ACC112 (cell line): ENCODE data around the gene CD302.

Source experiments
- H2AFZ ChIP-seq: fragments of 200-600 bp; sonication (generic); one replicate; pipeline ENCODE4 v1.6.0; 2017; ENCODE audit warnings: antibody characterized with exemption, low read length; ENCODE audit not compliant: unreplicated experiment
- H3K27ac ChIP-seq: fragments of 200-600 bp; sonication (generic); 2 replicates; pipeline ENCODE4 v1.5.1; 2014; ENCODE audit warnings: low read depth, mild to moderate bottlenecking, antibody characterized with exemption, low read length, moderate library complexity
- H3K27me3 ChIP-seq: fragments of 200-600 bp; sonication (generic); 2 replicates; pipeline ENCODE4 v1.6.1; 2014; ENCODE audit warnings: mild to moderate bottlenecking, antibody characterized with exemption, low read length, moderate library complexity, mixed read lengths; ENCODE audit not compliant: insufficient read depth
- H3K36me3 ChIP-seq: fragments of 200-600 bp; sonication (generic); 2 replicates; pipeline ENCODE4 v1.6.1; 2016; ENCODE audit warnings: mild to moderate bottlenecking, antibody characterized with exemption, low read length, moderate library complexity, mixed read lengths; ENCODE audit not compliant: insufficient read depth
- H3K4me1 ChIP-seq: fragments of 200-600 bp; sonication (generic); one replicate; pipeline ENCODE4 v1.6.1; 2016; ENCODE audit warnings: low read length, mixed read lengths; ENCODE audit not compliant: insufficient read depth, unreplicated experiment, control insufficient read depth
- H3K4me3 ChIP-seq: fragments of 200-600 bp; sonication (generic); 2 replicates; pipeline ENCODE4 v1.5.1; 2014; ENCODE audit warnings: mild to moderate bottlenecking, low read depth, low read length
- H3K79me2 ChIP-seq: fragments of 200-600 bp; sonication (generic); one replicate; pipeline ENCODE4 v1.6.0; 2016; ENCODE audit warnings: low read length; ENCODE audit not compliant: control insufficient read depth, unreplicated experiment, insufficient read depth

The CD302 gene

DNA sequence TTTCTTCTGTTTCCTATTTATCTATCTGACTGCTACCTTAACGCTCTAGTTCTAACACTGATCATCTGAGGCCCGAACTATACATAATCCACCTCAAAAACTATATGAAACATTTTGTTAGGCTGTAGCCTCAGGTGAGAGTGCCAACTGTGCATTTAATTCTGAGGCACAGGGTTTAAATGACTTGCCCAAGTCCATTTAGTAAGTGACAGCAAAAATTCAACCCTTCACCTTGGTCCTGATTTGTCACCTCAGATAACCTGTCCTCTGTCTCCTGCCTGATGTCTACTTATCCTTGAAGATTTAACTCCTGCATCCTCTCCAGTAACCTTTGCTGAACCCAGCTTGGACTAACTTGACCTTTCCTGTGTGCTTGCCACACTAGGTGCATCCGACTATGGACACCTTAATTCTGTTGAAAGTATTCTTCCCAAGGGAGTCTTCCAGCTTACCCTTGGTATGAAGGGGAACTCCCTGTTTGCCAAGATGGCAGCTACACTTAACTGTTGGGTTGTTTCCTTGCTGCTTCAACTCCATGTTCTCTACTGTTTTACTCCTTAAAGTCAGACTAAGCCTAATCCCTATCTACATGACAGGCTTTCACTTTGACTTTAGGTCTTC lies 23.5 kb downstream of the CD302 start:
- H3K27ac ChIP-seq: peak overlapping the region; percentile 72
- peaks cover 20% of the 10 kb centered on the region for H3K4me1 ChIP-seq
- H3K36me3 ChIP-seq: peaks cover 7% of the 10 kb centered on the region; the same call in 1 of the 2 replicates
- H2AFZ ChIP-seq: no peak overlapping the region
- no peak overlapping the region for H3K4me3 ChIP-seq
- no peaks in the 10 kb centered on the region for H3K27me3 ChIP-seq
- no peaks in the 10 kb centered on the region for H3K79me2 ChIP-seq

DNA sequence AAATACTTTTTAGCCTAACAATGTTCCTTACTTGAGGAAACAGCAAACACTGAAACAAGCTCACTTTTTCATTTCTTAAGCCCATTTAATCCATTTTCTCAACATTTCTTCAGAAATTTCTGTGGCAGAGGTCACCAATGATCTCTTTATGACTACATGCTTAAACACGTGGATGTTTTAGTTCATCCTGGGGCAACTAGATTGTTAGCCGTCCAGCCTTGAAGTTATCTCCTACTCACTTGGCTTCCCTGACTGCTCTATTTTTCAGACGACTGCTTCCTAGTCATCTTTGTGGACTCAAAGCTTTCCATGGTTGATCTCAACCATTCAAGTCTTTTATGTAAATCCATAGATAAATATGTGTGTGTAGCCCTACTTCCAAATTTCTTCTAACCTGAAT lies 24.1 kb downstream of the CD302 start:
- H3K79me2 ChIP-seq: no peaks in the 10 kb centered on the region

GRCh38 chr2:159773426-159773825 lies 24.6 kb downstream of the CD302 start:
- no peak overlapping the region for H2AFZ ChIP-seq
- H3K27ac ChIP-seq: peak overlapping the region; percentile 72
- H3K36me3 ChIP-seq: peaks cover 8% of the 10 kb centered on the region
- H3K79me2 ChIP-seq: no peaks in the 10 kb centered on the region
- no peak overlapping the region for H3K4me3 ChIP-seq
- no peaks in the 10 kb centered on the region for H3K27me3 ChIP-seq
- peaks cover 20% of the 10 kb centered on the region for H3K4me1 ChIP-seq

More for the DNA sequence above, 24.1 kb downstream of the CD302 start:
- Histone ChIP-seq H3K27me3 (no peaks in the 10 kb centered on the region), H3K4me1 (peaks cover 20% of the 10 kb centered on the region), H3K27ac (peak overlapping the region; percentile 72), H3K4me3 (no peak overlapping the region), H2AFZ (no peak overlapping the region), H3K36me3 (peaks cover 7% of the 10 kb centered on the region)

GRCh38 chr2:159769147-159769546 lies 28.9 kb downstream of the CD302 start:
- Histone ChIP-seq H3K27ac (no peak overlapping the region), H2AFZ (no peak overlapping the region), H3K79me2 (peaks cover 2% of the 10 kb centered on the region), H3K4me3 (no peak overlapping the region), H3K27me3 (no peaks in the 10 kb centered on the region), H3K4me1 (peaks cover 15% of the 10 kb centered on the region), H3K36me3 (peaks cover 22% of the 10 kb centered on the region)

DNA sequence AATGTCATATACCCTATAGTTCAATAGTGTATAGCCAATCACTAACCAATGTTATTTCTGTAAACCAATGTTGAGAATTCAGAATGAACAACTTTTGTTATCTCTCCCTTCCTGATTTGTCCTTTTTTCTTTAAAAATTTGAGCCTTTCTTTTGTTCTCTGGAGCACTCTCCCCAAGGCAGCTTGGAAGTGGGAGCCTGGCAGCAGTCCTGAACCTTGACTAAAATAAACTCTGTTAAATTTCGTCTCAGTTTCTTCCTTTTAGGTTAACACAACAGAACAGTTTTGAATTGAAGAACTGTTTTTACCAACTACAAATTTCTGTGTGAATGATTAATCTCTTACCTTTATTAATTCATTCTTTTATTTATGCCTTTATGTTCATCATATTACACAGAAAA lies 35.9 kb downstream of the CD302 start:
- H3K4me1 ChIP-seq: peaks cover 10% of the 10 kb centered on the region
- peaks cover 39% of the 10 kb centered on the region for H3K79me2 ChIP-seq
- peaks cover 57% of the 10 kb centered on the region for H3K36me3 ChIP-seq
- H3K27me3 ChIP-seq: no peaks in the 10 kb centered on the region
- H3K27ac ChIP-seq: no peak overlapping the region
- H3K4me3 ChIP-seq: no peak overlapping the region
- no peak overlapping the region for H2AFZ ChIP-seq

- Histone ChIP-seq H2AFZ (no peak overlapping the region), H3K79me2 (peaks cover 51% of the 10 kb centered on the region), H3K36me3 (peaks cover 47% of the 10 kb centered on the region), H3K4me1 (peaks cover 10% of the 10 kb centered on the region), H3K27ac (no peak overlapping the region), H3K27me3 (no peaks in the 10 kb centered on the region), H3K4me3 (no peak overlapping the region)
These were observed 37.7 kb downstream of the CD302 start for GRCh38 chr2:159760326-159760725.

GRCh38 chr2:159759577-159759976 lies 38.4 kb downstream of the CD302 start:
- H3K4me3 ChIP-seq: no peak overlapping the region
- peaks cover 10% of the 10 kb centered on the region for H3K4me1 ChIP-seq
- H2AFZ ChIP-seq: no peak overlapping the region
- peaks cover 48% of the 10 kb centered on the region for H3K36me3 ChIP-seq
- no peaks in the 10 kb centered on the region for H3K27me3 ChIP-seq
- no peak overlapping the region for H3K27ac ChIP-seq
- peaks cover 57% of the 10 kb centered on the region for H3K79me2 ChIP-seq

- Histone ChIP-seq H3K4me3 (no peak overlapping the region), H2AFZ (no peak overlapping the region), H3K27ac (no peak overlapping the region; the same call in 1 of the 2 replicates), H3K4me1 (peaks cover 10% of the 10 kb centered on the region), H3K36me3 (peaks cover 53% of the 10 kb centered on the region), H3K27me3 (no peaks in the 10 kb centered on the region), H3K79me2 (peaks cover 66% of the 10 kb centered on the region)
These were observed 39.3 kb downstream of the CD302 start for GRCh38 chr2:159758686-159759085.

GRCh38 chr2:159758239-159758638 lies 39.8 kb downstream of the CD302 start:
- no peak overlapping the region for H2AFZ ChIP-seq
- peaks cover 51% of the 10 kb centered on the region for H3K36me3 ChIP-seq
- peaks cover 67% of the 10 kb centered on the region for H3K79me2 ChIP-seq
- H3K4me1 ChIP-seq: peaks cover 10% of the 10 kb centered on the region
- H3K27me3 ChIP-seq: no peaks in the 10 kb centered on the region
- H3K4me3 ChIP-seq: no peak overlapping the region
- H3K27ac ChIP-seq: no peak overlapping the region; the same call in 1 of the 2 replicates

DNA sequence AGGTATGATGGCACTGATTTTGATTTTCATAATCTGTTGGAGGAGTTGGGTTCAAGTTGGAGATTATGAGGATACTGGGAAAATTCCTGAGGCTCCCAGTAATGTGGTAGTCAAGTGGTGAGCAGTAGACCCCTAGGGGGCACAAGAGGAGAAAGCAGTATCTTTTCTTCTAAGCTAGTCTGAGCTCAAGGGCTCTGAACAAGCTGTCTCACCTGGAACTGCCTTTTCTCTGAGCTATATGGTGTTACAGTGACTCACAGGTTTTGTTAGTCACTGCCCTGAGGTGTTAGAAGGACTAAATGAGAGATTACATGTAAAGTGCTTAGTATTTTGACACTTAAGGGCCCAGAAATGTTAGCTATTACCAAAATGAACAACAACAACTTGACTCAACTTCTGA lies 42.2 kb downstream of the CD302 start:
- H2AFZ ChIP-seq: no peak overlapping the region
- no peak overlapping the region for H3K27ac ChIP-seq
- H3K36me3 ChIP-seq: peaks cover 54% of the 10 kb centered on the region
- H3K4me1 ChIP-seq: peaks cover 10% of the 10 kb centered on the region
- no peaks in the 10 kb centered on the region for H3K27me3 ChIP-seq
- H3K79me2 ChIP-seq: peaks cover 77% of the 10 kb centered on the region
- no peak overlapping the region for H3K4me3 ChIP-seq

DNA sequence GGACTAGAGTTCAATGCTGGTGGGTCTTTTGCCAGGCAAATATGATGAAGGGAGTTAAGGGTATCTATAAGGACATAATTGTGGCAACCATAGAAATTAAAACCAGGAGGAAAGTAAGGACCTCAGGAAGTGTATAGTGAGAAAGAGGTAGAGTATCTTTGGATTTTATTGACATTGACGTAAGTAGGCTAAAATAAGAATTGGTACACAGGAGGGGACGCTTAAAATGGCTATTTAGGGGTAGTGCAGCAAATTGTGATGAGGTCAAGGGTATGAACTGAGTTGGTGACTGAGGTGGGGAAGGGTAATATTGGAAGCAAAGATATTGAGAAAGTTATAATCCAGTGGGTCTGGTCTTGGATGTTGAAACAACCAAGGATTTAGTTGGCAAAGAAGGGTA lies 43.0 kb downstream of the CD302 start:
- H3K36me3 ChIP-seq: peaks cover 49% of the 10 kb centered on the region
- peaks cover 10% of the 10 kb centered on the region for H3K4me1 ChIP-seq
- no peaks in the 10 kb centered on the region for H3K27me3 ChIP-seq
- no peak overlapping the region for H3K27ac ChIP-seq
- no peak overlapping the region for H2AFZ ChIP-seq
- H3K4me3 ChIP-seq: no peak overlapping the region
- peaks cover 79% of the 10 kb centered on the region for H3K79me2 ChIP-seq
